Measurements from ENCODE around the gene ANGPTL2. TPM values are rescaled to one million over a fixed set of nuclear protein-coding genes. Genes with fewer than 3 reads are reported as not detected.
"Not testable (repeated sequence)": the region's sequence is repeated elsewhere in the genome, so short reads cannot be mapped to it uniquely, and the experiment has no call there.

Gene ANGPTL2
- total RNA-seq, 1 donor from 2014 or later, result 34.8 TPM

- Mint-ChIP-seq H3K27me3 (ENCODE audit: unreplicated experiment) (peaks cover 3% of the 10 kb centered on the region), H3K27ac (ENCODE audit: unreplicated experiment) (no peak overlapping the region), H3K36me3 (ENCODE audit: unreplicated experiment) (no peaks in the 10 kb centered on the region), H3K4me1 (ENCODE audit: unreplicated experiment) (peaks cover 10% of the 10 kb centered on the region), H3K9me3 (ENCODE audit: unreplicated experiment) (peaks cover 3% of the 10 kb centered on the region), H3K4me3 (ENCODE audit: unreplicated experiment) (no peak overlapping the region)
- no peak for DNase-seq (ENCODE audit: extremely low spot score, unreplicated experiment)
- no peak for TF ChIP-seq CTCF (IDR thresholded peaks at IDR 0.05)
Observed at GRCh38 chr9:127148014-127148413, 25.6 kb upstream of the ANGPTL2 start.

DNA sequence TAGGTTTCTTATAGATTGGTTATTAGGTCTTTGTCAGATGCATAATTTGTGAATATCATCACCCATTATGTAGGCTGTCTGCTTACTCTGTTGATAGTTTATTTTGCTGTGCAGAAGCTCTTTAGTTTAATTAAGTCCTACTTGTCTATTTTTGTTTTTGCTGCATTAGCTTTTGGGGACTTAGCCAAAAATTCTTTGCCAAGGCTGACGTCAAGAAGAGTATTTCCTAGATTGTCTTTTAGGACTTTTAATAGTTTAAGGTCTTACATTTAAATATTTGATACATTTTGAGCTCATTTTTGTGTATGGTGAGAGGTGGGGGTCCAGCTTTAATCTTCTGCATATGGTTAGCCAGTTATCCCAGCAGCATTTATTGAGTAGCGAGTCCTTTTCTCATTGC is 24.8 kb upstream of the ANGPTL2 start:
- no peak for DNase-seq (ENCODE audit: extremely low spot score, unreplicated experiment)
- Mint-ChIP-seq H3K36me3 (ENCODE audit: unreplicated experiment) (no peaks in the 10 kb centered on the region), H3K4me3 (ENCODE audit: unreplicated experiment) (no peak overlapping the region), H3K27ac (ENCODE audit: unreplicated experiment) (no peak overlapping the region), H3K4me1 (ENCODE audit: unreplicated experiment) (peaks cover 12% of the 10 kb centered on the region), H3K27me3 (ENCODE audit: unreplicated experiment) (peaks cover 3% of the 10 kb centered on the region), H3K9me3 (ENCODE audit: unreplicated experiment) (peaks cover 3% of the 10 kb centered on the region)
- no peak for TF ChIP-seq CTCF (IDR thresholded peaks at IDR 0.05)

DNA sequence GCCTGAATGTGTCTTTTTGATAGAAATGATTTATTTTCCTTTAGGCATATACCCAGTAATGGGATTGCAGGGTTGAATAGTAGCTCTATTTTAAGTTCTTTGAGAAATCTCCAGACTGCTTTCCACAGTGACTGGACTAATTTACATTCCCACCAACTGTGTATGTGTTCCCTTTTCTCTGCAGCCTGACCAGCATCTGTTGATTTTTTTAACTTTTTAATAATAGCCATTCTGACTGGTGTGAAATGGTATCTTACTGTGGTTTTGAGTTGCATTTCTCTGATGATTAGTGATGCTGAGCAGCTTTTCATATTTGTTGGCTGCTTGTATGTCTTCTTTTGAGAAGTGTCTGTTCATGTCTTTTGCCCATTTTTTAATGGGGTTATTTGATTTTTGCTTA is 24.4 kb upstream of the ANGPTL2 start:
- H3K9me3 Mint-ChIP-seq (ENCODE audit: unreplicated experiment); H3K27ac Mint-ChIP-seq (ENCODE audit: unreplicated experiment); H3K4me3 Mint-ChIP-seq (ENCODE audit: unreplicated experiment); DNase-seq (ENCODE audit: extremely low spot score, unreplicated experiment); H3K36me3 Mint-ChIP-seq (ENCODE audit: unreplicated experiment); H3K27me3 Mint-ChIP-seq (ENCODE audit: unreplicated experiment): not testable (repeated sequence)
- H3K4me1 Mint-ChIP-seq (ENCODE audit: unreplicated experiment), result peaks cover 12% of the 10 kb centered on the region

GRCh38 chr9:127144670-127145445 is 22.4 kb upstream of the ANGPTL2 start:
- H3K27me3 Mint-ChIP-seq (ENCODE audit: unreplicated experiment), result no peaks in the 10 kb centered on the region
- DNase-seq (ENCODE audit: extremely low spot score, unreplicated experiment), result no peak
- no peak overlapping the region for H3K4me3 Mint-ChIP-seq (ENCODE audit: unreplicated experiment)
- no peaks in the 10 kb centered on the region for H3K36me3 Mint-ChIP-seq (ENCODE audit: unreplicated experiment)
- peaks cover 3% of the 10 kb centered on the region for H3K9me3 Mint-ChIP-seq (ENCODE audit: unreplicated experiment)
- TF ChIP-seq CTCF (IDR thresholded peaks at IDR 0.05), result no peak
- H3K4me1 Mint-ChIP-seq (ENCODE audit: unreplicated experiment), result peaks cover 19% of the 10 kb centered on the region
- H3K27ac Mint-ChIP-seq (ENCODE audit: unreplicated experiment), result no peak overlapping the region

- Mint-ChIP-seq H3K27me3 (ENCODE audit: unreplicated experiment) (no peaks in the 10 kb centered on the region), H3K4me1 (ENCODE audit: unreplicated experiment) (peaks cover 19% of the 10 kb centered on the region), H3K36me3 (ENCODE audit: unreplicated experiment) (no peaks in the 10 kb centered on the region), H3K4me3 (ENCODE audit: unreplicated experiment) (no peak overlapping the region), H3K9me3 (ENCODE audit: unreplicated experiment) (peaks cover 3% of the 10 kb centered on the region), H3K27ac (ENCODE audit: unreplicated experiment) (no peak overlapping the region)
- no peak for TF ChIP-seq CTCF (IDR thresholded peaks at IDR 0.05)
- DNase-seq (ENCODE audit: extremely low spot score, unreplicated experiment), result no peak
Observed at GRCh38 chr9:127143920-127144465, 21.6 kb upstream of the ANGPTL2 start.
